Activated CD8-positive, alpha-beta memory T cell treated with anti-CD3 and anti-CD28 coated beads for 1 hour (primary cell): ENCODE data around the gene BNC2.

ENCODE experiments used
- DNase-seq, 2 donors: peaks; one replicate each; pipeline ENCODE4 v3.0.0-alpha.2; 2020; ENCODE audit warnings: low read depth in 1 of 2; ENCODE audit errors: extremely low read depth in 1 of 2

The BNC2 gene

DNA sequence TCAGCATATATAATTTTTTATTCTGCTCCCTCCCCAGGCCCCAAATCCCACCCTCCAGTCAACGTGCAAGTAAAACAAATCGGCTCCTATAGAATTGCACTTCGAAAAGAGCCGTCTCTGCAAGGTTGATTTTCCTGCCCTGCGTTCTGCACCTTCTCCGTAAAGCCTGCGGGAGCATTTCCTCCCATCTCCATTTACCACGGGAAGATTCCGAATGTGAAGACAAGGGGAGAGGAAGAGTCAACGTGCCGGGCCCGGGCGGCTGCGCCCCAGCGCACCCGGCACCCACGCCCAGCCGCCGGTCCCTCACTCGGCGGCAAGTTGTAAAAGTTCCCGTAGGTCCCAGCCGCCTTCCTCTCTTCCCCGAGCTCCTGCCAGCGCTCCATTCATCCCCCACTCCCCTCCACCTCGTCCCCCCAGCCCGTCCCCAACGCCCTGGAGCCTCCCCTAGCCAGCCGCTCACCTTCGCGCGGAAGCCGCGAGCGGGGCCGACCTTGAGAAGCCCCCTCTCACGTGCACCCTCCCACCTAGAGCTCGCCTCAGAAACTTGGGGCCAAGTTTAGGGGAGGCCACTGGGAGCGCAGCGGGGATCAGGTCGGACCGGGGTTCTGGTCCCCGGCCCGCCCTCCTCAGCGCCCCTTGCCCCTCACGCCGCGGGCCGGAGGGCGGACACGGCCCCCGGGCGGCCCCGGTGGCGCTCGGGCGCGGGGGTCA is 431 bp downstream of the BNC2 start:
- no peak for DNase-seq

DNA sequence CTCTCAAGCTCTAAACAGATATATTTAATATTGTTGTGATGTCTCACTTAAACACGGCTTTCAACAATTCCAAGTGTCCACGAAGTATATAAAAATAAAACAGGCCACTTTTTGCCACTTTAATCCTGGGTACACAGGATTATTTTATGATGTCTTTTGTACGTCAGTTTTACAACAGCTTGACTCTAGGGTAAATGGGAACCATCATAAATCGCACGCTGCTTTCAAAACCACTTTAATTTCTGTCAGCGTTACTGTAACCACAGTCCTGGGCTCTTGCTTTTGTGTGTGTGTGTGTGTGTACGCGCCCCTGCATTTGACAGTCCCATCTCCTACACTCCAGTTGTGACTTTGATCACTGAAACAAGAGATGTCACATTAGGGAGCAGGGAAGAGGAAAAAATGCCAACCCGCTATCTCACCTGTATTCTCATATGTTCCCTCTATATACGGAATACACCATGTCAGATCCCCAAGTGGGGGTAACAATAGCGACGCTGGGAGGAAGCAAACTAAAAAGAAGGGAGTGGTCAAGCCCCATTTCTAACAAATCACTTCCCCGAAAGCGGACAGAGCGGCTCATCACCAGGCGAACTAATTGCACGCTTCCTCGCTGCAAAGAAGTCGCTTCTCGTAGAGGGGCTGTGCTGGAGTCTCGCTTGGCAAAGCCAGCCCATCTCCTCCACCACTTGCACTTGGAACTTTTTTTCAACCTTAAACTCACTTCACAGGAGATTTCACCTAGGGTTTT is 1.2 kb downstream of the BNC2 start:
- DNase-seq = no peak

DNA sequence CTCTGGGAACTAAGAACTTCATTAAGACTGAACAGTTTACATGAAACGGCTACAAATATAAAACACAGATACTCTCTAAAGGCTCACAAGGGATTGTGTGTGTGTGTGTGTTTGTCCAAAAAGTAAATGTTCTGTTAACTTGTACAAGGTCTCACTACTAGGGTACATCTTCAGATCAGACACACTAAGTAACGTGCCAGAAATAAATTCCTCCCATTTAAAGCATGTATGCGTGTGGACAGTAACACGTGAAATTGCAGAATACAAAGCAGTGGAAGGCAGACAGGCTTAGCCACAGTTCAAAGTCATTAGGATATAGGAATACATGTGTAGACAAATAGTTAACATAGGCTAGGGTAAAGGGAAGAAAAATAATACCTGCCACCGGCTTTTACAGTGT is 1.8 kb downstream of the BNC2 start:
- no peak for DNase-seq

DNA sequence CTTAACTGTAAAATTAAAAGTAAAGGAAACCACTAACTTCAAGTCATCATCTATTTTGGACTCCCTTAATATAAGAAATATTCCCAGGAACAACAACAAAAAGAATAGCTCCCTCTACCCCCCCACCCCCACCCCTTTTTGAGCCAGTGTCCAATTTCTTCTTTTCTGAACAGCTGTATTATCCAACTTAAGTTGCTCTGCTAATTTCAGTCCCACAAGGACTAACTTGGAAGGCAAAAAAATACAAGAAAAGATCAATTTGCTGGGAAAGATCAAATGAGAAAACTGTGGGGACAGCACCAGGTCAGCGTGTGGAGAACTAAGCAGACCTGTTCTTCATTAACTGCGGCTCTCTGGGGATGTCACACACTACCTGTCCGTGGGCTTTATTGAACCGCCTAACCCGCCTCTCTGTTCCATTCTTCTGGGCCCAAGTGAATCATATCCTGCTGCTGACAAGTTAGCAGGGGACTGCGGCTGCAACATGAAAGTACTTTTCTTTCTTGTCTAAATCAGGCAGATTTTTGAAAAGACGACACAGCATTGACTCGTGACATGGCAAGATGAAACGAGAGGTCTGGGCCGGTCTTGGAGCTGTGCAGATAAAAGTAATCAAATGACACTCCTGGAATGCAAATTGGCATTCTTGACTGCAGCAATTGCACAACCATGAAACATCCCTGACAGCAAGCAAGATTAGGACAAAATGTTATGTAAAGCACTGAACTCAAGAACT is 2.7 kb downstream of the BNC2 start:
- DNase-seq = no peak

DNA sequence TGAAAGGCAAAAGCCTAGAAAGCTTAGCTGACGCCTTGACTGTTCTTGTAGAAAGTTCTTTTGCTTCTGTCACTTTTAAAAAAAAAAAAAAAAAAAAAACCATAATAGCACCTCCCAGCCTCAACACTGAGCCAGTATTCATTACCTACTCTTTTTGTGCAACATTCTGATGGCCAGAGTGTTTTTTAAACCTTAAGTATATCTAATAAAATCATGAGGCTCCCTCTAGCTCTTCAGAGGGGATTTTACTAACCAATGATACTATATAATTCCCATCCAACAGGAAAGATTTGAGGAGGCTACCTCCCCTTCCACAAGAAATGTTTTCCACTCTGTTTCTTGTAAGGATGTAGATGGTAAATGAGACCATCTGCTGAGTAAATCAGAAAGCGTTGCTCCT is 3.9 kb downstream of the BNC2 start:
- no peak for DNase-seq

DNA sequence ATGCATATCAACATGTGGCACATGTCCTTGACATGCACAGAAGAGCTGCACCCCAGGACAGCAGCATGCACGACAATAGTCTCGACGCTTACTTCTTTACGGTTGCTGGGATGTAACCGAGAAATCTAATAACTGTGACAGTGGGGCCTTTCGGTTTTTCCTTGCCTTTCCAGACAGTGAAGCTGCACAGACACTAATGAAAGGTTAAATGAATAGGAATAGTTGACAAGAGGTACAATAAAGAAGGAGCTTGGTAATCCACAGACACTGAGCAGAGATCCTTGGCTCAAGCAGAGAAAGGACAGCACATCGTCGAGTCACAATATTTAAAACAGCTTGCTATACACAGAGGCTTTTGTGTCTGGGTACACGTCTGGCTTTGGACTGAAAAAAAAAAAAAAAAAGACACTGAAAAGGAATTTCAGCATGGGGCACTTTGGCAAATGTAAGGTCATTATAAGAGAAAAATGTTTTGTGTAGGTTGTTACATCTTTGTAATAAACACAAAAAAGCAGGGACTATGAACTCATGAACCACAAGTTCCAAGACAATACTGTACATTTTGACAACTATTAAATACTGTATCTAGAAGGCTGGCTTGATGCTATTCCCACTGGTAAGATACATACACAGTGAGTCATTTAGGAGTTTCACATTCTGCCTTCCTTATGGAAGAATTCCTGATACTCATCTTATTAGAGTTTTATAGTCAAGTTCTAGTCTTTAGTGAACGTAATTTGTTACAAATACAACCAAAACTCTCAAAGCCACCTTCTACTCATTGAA is 5.6 kb downstream of the BNC2 start:
- no peak for DNase-seq

DNA sequence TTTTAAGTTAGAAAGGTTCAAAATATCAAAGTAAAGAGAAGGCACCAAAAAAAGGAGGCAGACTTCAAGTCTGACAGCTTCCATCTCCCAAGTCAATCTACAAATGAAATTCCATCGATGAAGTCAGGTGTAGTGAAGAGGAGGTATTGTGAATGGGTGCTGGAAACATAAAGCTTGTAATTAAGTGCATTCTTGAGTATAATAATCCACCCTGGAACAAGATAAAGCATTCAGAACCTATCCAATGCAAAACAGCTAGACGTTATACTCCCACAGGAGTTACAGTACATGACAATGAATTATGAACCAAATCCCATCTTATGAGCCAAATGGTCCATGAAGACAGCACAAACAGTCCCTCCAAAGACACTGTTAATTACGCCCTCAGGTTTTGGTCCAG is 22.3 kb downstream of the BNC2 start:
- DNase-seq = no peak

DNA sequence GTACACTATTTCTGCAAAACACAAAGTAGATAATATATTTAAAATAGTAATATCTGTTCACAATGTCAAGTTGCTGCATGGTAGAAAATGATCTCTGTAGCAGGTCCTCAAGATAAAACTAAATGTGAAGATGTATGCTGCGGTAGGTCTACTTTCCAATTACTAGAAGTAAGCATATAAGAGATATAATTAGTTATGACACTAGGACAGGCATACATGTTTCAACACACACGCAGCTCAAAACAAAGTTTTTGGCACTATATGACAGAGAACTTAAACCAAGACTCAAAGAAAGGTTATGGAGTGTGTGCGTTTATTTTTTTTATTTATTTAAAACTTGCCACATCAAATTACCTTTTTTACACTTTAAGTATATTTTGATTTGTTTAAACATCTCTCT is 23.5 kb downstream of the BNC2 start:
- DNase-seq = no peak

DNA sequence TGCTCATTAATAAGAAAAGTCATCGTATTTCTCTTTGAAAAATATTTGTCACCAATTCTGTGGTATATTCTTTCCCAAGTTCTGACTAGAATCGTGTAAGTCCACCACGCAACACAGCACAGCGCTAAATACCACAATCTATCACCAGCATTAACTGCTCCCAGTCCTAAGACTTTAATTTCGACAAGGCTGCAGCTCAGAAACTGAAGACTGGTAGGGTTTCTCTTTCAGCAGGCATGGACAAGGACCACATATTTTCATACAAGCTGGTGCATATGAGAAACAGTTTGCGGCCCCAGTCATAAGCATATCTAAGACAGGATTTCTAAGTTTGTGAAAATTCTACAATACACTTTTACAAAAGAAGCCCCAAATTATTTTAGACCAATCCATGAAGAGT is 24.1 kb downstream of the BNC2 start:
- no peak for DNase-seq

DNA sequence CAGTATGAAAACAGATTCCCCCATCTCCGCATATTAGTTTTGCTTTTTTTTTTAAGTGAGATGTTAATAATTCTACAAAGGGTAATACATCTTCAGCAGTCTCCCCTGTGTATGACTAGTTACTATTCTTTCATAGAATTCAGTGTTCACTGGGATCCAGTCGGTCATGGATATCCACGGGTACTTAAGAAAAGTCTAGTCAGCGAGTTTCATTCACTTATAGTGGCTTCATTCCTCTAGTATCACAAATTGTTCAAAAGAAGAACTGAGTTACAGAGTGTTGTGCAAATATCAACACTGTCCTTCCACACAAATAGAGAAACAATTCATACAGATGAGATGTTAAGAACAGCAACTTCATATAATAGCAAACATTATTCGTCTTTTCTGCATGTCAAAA is 35.7 kb downstream of the BNC2 start:
- no peak for DNase-seq

DNA sequence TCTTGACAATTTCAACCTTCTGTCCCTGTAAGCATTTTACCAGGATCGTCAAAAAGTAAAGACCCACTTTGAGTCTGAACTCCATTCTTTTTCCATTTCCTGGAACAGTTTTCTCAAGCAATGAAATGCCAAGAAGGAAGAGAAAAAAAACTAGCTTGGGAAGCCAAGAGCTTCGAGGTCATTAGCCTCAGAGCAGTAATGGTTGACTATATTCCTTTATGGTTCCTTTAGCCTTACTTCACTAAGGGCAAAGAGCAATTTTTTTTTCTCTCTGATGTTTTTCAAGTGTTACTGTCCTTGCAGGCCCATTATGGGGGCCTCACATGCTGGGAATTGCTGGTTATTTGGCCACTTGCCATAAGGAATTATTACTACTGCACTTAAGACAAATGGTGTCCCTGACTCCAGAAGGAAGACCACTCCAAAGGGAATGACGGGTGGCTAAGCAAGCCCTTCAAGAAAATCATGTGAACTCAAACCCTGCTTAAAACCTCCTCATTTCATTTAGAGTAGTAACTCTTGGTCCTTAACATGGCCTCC is 37.1 kb downstream of the BNC2 start:
- no peak for DNase-seq

DNA sequence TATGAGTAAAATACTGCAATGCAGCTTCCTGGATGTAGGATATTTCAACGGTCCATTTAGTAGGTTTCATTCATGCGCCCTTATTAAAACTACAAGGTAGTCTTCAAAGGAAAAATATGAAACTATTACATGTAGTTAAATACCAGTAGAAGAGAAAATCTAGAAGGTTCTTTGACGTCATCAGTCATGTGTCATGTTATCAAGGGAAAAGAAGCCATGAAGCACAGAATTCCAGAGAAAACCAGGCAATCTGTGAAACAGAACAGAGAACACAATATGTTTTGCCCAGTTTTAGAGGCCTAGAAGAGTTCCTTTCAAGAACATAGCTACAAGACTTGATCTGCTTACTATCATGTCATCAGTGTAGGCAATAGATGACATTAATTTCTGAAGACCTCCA is 38.4 kb downstream of the BNC2 start:
- DNase-seq = no peak

DNA sequence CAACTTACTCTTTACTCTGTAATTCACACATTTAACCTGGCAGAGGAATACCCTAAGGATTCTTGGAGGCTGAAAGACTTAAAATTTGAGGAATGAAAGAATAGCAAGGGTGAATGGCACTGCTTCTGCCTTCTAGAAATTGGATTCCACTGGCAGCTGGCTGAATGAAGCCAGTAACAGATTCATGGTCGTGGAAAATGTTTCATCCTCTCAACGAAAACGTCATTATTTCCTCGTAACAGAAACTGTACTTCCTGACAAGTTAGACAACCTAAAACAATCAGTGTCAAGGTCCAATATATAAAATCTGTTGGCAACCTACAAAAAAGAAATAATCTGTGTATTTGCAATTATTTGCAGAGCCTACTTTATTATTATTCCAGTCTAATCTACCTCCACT is 39.7 kb downstream of the BNC2 start:
- DNase-seq = no peak

DNA sequence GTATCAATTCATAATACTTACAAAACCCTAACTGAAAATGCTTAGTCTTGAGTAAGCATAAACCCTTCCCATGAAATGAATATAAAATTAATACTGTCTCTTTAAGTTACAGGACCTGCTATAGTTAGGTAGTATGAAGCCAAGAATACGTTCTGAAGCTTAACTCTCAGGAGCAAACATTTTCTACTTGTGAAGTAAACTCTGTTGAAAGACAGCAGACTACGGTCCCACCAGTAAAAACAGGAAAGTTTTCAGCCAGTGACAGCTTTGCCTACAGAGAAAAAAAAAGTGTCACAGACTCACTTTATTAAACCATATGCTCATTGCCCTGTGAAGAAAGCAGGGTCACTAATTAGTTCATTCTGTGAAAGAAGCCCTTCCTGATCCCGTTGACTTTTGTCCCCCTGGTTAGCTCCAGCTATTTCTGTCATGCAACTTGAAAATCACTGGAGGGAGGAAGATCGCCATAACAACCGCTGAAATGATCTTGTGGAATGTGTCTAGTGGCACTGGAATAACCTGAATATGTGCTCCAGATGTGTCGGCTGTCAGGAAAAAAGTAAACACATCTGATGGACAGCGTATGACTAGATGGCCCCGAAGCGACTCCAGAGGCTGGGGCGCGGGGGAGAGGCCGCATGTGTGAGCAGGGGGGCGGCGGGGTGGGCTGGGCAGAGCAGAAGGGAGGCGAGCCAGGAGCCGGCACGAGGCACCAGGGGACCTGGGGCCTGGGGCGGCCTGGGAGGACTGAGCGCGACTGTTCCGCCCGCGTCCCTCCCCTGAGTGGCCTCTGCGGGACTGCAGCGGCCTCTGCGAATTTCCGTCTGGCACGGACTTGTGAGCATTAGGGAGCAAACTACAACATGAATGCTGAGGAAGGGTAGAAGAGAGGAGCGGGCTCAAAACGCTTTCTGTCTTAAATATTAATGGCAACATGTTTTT is 41.9 kb downstream of the BNC2 start:
- no peak for DNase-seq

DNA sequence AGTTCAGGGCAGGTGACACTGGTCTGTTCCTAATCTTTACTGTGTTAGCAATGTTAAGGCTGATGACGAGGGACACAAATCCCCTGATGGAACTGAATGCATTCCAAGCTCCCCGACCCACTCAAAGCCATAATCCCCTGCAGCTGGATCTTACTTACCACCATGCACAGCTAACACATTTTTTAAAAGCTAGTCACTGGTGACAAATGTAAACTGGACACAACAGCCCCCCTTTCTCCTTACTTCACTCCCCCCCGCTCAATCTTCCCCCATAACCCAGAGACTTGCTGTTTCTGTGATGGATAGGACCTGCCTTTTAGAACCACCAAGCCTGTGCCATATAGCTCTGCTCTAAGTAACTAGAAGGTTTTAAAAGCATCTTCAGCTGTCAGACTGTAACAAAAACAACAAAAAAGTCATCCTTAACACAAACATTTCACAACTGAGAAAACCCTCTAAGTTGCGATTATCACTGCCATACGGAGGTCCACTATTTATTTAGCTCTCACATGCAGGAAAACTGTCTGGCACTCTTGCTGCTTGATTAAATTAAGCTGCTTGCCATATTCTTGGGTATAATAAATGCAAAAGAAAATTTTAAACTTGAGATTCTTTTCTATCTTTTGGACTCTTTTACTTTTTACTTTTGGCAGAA is 44.4 kb downstream of the BNC2 start:
- no peak for DNase-seq

DNA sequence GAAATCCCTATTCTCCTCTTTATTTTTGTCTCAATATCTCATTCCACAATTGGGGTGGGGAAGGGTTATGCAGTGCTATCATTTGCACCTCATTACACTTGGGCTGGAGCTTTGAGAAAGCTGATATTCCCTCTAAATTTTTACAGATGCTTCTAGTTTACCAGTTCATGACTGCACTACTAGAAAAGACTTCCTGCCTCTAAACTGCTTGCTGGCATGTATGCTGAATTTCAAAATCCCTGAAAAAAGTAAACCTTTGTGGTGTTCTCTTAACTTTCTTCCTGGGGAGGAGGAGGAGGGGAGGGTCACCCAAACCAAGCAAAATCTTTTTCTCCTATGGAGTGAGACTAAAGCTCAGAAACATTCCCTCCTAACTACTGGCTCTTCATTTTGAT is 45.1 kb downstream of the BNC2 start:
- no peak for DNase-seq

DNA sequence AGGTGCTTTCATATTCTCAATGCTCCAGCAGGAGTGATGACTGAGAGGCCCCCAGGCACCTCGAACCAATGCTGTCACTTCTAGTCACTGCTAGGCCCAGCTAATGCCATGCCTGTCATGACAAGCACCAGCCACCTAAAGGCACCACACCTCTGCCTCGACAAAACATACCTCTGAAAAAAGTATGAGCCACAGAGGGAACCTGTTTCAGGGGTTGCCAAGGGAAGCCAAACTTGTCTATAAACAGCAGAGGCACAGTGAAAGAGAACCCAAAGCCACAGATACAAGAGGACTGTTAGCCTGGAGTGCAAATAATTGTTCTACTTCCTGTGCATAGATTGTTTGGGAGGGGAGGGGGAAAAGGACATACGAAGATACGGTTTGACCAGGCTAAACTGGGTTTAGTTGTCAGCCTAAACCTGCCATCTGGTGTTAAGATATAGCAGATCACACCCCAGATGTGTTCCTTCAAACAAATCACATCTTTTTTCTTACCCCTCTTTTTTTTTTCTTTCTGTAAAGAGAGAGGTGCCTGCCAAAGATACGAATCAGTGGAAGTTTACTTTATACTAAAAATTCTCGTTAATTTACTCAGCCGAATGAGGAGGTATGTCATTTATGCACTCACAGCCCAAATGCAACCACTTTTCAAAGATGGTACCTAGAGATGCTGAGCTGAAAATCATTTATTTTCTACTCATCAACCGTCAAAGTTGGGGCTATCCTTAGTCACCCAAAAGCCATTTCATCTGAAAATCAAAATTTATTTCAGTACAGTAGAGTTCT is 45.7 kb downstream of the BNC2 start:
- no peak for DNase-seq

DNA sequence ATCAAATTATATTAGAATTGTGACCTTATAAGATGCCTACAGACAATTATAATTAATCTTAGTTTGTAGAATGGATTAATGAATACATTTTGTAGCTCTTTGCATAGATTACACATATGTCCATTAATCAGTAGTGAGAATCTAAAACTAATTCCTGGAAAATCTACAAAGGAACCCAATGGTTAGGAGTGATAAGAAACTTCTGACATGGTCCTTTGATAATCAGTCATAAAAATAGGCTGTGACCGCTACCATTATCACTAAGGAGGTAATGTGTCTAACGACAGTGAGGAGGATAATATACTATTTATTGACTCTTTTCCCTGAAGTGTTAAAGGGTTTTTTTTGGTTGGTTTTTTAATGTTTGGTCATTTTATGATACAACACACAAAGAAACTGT is 46.6 kb downstream of the BNC2 start:
- no peak for DNase-seq

DNA sequence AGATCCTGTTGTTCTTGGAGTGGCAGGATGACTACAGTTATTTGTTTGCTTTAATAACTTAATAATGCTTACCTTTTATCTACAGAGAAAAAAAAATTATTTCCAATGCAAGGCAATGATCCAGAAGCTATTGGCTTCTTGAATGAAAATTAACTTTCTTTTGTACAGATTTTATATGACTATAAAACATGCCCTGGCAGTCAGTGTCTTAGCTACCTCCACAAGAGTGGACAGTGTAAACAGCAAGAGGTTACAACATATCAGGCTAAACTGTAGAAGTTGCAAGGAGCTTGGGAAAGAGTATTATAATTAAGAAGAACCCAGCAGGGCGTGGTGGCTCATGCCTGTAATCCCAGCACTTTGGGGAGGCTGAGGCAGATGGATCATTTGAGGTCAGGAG is 49.1 kb downstream of the BNC2 start:
- no peak for DNase-seq
